Mesodermal cell (in vitro differentiated cells): ENCODE measurements around the gene UBA52.

Source experiments
- H3K27ac ChIP-seq: 2 replicates; pipeline ENCODE4 v1.7.0; 2013; ENCODE audit warnings: mild to moderate bottlenecking, low read depth, low read length, moderate library complexity; ENCODE audit not compliant: severe bottlenecking
- H3K36me3 ChIP-seq: 2 replicates; pipeline ENCODE4 v1.7.1; 2013; ENCODE audit warnings: mild to moderate bottlenecking, low read length, moderate library complexity; ENCODE audit not compliant: control insufficient read depth, insufficient read depth
- H3K4me1 ChIP-seq: one replicate; pipeline ENCODE4 v1.7.1; 2013; ENCODE audit warnings: mild to moderate bottlenecking, low read length; ENCODE audit not compliant: insufficient read depth, control insufficient read depth, poor library complexity, severe bottlenecking
- H3K4me3 ChIP-seq: 2 replicates; pipeline ENCODE4 v1.7.0; 2013; ENCODE audit warnings: low read length, control low read depth, mild to moderate bottlenecking; ENCODE audit not compliant: insufficient read depth, poor library complexity, severe bottlenecking; ENCODE audit errors: extremely low read depth
- H3K9me3 ChIP-seq: 2 replicates; pipeline ENCODE4 v1.7.1; 2013; ENCODE audit warnings: mild to moderate bottlenecking, low read length, moderate library complexity; ENCODE audit not compliant: control insufficient read depth
- WGBS, 2 experiments: methylation state at CpG; one replicate each; pipeline ENCODE4 v1.1.5; 2013; ENCODE audit warnings: missing lambda C conversion rate in 2 of 2; ENCODE audit not compliant: insufficient coverage in 2 of 2; 5-methylcytosine and 5-hydroxymethylcytosine counted together

Gene UBA52

DNA sequence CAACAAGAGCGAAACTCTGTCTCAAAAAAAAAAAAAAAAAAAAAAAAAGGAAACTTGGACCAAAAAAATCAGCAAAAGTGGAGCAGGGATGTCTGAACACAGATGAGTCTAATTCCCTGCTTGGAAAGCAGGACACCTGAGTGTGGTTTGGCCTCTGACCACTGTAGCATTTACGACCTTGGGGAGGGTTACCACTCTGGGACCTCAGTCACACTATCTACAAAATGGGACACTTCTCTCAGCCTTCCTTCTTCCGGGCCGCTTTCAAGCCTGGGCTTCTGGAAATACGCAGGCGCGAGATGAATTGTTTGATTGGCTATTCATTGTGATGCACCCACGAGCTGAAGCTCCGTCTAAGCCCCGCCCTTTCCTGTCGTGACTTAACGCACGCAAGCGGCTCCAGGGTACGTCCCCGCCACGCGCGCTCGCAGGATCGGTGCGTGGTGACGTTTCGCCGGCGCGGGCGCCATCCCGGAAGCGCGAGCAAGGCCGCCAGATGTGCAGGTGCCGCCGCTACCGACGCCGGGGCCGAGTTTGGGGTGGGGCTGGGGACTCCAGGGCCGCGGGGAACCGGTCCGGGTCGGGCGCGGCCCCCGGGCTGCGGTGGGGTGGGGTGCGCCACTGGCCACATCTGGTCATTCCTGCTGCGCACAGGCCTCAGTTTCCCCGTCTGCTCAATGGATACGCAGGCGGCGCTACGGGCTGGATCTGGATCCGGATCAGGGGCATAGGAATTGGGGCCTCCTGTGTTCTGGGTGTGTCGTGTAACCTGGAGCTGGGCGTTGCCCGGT lies 14.1 kb upstream of the UBA52 start, which contains the start of gene KXD1:
TSS of gene KXD1 (plus strand) at position 460 of the 791 bp plus-strand sequence. CDS start 4,187 bp downstream, outside the sequence.
- peak within 1 kb of the TSS; percentile 10 for H3K27ac ChIP-seq
- 0 to 1% methylated on average over 36 to 47 of the region's 58 CpGs for WGBS, 2 experiments
- no peaks in the 10 kb centered on the region for H3K9me3 ChIP-seq
- peaks cover 12% of the 10 kb centered on the region for H3K36me3 ChIP-seq
- H3K4me1 ChIP-seq = peaks cover 3% of the 10 kb centered on the region
- peak within 1 kb of the TSS; percentile 71 for H3K4me3 ChIP-seq

- H3K4me3 ChIP-seq = peak overlapping the region; percentile 71
- H3K36me3 ChIP-seq = peaks cover 17% of the 10 kb centered on the region
- no peaks in the 10 kb centered on the region for H3K9me3 ChIP-seq
- H3K27ac ChIP-seq = peak overlapping the region; percentile 10
- H3K4me1 ChIP-seq = peaks cover 3% of the 10 kb centered on the region
- WGBS, 2 experiments = 17 to 23% methylated on average over 8 to 10 of the region's 11 CpGs
Observed at GRCh38 chr19:18558202-18558555, 13.5 kb upstream of the UBA52 start.

- Histone ChIP-seq H3K27ac (no peak overlapping the region), H3K4me3 (peak overlapping the region; percentile 71), H3K4me1 (peaks cover 3% of the 10 kb centered on the region), H3K9me3 (no peaks in the 10 kb centered on the region), H3K36me3 (peaks cover 20% of the 10 kb centered on the region)
- WGBS, 2 experiments = 60% methylated on average over 1 of the region's 3 CpGs; no CpG with 5 or more reads in 1 of the 2 experiments
Observed at GRCh38 chr19:18558604-18559003, 13.1 kb upstream of the UBA52 start.

DNA sequence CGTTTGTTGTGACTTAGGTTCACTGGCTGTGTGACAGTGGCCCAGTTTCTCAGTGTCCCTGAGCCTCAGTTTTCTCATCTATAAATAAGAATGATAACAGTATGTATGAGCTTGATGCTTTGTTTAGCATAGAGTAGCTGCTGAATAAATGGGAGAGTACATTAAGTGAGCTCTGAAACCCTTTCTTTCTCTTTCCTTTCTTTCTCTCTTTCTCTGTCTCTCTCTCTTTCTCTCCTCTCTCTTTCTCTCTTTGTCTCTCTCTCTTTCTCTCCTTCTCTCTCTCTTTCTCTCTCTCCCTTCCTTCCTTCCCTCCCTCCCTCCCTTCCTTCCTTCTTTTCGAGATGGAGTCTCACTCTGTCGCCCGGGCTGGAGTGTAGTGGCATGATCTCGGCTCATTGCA lies 12.0 kb upstream of the UBA52 start:
- WGBS, 2 experiments = 96 to 100% methylated on average over 1 to 4 of the region's 5 CpGs
- Histone ChIP-seq H3K4me1 (peaks cover 3% of the 10 kb centered on the region), H3K9me3 (no peaks in the 10 kb centered on the region), H3K27ac (no peak overlapping the region), H3K4me3 (no peak overlapping the region), H3K36me3 (peaks cover 30% of the 10 kb centered on the region)

DNA sequence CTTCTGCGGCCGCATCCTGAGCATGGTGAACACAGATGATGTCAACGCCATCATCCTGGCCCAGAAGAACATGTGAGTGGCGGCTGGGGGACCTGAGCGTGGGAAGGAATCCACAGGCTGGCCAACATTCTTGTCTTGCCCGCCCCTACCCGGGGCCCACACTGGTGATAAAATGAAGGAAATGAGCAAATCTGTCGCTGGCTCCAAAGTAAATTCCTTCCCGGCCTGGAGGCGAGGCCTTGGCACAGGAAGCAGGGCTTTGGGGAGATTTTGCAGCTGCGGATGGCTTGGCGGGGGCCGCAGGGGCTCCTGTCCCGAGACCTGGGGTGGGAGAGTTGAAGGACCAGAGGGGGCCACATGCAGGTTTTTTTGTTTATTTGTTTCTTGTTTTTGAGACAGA lies 9.6 kb upstream of the UBA52 start:
- Histone ChIP-seq H3K36me3 (peaks cover 54% of the 10 kb centered on the region), H3K27ac (peak overlapping the region; percentile 10), H3K9me3 (no peaks in the 10 kb centered on the region), H3K4me3 (no peak overlapping the region), H3K4me1 (peaks cover 3% of the 10 kb centered on the region)
- WGBS, 2 experiments = 95 to 96% methylated on average over 12 of the region's 14 CpGs

GRCh38 chr19:18566953-18567352 lies 4.7 kb upstream of the UBA52 start:
- 97 to 100% methylated on average over 7 to 8 of the region's 8 CpGs for WGBS, 2 experiments
- peaks cover 75% of the 10 kb centered on the region for H3K36me3 ChIP-seq
- no peaks in the 10 kb centered on the region for H3K9me3 ChIP-seq
- peaks cover 2% of the 10 kb centered on the region for H3K4me1 ChIP-seq
- no peak overlapping the region for H3K27ac ChIP-seq
- H3K4me3 ChIP-seq = no peak overlapping the region

DNA sequence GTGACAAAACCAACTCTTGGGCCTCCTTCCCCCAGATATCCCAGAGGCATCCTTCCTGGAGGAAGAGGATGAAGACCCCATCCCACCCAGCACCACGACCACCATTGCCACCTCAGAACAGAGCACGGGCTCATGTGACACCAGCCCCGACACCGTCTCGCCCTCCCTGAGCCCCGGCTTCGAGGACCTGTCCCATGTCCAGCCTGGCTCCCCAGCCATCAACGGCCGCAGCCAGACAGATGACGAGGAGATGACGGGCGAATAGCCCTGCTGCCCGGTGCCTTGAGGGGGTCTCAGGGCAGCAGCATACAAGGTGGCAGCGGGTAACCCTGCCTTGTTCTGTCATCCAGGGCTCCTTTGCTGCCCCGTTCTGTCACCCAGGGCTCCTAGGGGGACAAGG lies 3.3 kb upstream of the UBA52 start:
- H3K4me3 ChIP-seq = no peak overlapping the region
- no peak overlapping the region for H3K27ac ChIP-seq
- peaks cover 66% of the 10 kb centered on the region for H3K36me3 ChIP-seq
- WGBS, 2 experiments = 95% methylated on average over 12 to 14 of the region's 15 CpGs
- H3K4me1 ChIP-seq = peaks cover 6% of the 10 kb centered on the region
- no peaks in the 10 kb centered on the region for H3K9me3 ChIP-seq

DNA sequence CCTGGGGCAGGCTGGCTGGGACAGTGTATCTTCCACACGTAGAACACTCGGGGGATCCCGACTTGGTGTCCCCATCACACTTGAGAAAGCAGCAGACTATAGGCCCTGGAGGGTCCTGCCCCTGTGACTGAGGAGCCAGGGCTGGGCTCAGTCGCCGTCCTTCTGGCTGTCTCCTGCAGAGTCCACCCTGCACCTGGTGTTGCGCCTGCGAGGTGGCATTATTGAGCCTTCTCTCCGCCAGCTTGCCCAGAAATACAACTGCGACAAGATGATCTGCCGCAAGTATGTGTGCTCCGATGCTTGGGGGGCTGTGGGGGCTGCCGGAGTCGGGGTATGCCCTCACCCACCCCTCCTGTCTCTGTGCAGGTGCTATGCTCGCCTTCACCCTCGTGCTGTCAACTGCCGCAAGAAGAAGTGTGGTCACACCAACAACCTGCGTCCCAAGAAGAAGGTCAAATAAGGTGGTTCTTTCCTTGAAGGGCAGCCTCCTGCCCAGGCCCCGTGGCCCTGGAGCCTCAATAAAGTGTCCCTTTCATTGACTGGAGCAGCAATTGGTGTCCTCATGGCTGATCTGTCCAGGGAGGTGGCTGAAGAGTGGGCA lies 3.1 kb downstream of the UBA52 start:
- Histone ChIP-seq H3K4me1 (peaks cover 6% of the 10 kb centered on the region), H3K27ac (no peak overlapping the region), H3K9me3 (no peaks in the 10 kb centered on the region), H3K36me3 (peaks cover 48% of the 10 kb centered on the region), H3K4me3 (no peak overlapping the region)
- WGBS, 2 experiments = 96% methylated on average over 18 of the region's 18 CpGs

DNA sequence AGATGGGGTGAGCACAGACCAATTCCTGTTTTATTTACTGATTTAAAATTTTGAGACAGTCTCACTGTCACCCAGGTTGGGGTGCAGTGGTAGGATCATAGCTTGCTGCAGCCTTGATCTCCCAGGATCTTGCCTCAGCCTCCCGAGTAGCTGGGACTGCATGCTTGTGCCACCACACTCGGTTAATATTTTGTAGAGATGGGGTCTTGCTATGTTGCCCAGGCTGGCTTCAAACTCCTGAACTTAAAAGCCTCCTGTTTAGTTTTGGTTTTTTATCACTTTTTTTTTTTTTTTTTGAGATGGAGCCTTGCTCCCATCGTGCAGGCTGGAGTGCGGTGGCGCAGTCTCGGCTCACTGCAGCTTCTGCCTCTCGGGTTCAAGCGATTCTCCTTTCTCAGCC lies 4.7 kb downstream of the UBA52 start:
- H3K9me3 ChIP-seq = no peaks in the 10 kb centered on the region
- no peak overlapping the region for H3K4me3 ChIP-seq
- H3K36me3 ChIP-seq = peaks cover 48% of the 10 kb centered on the region
- peaks cover 4% of the 10 kb centered on the region for H3K4me1 ChIP-seq
- WGBS, 2 experiments = 90 to 100% methylated on average over 4 to 7 of the region's 8 CpGs
- H3K27ac ChIP-seq = no peak overlapping the region

DNA sequence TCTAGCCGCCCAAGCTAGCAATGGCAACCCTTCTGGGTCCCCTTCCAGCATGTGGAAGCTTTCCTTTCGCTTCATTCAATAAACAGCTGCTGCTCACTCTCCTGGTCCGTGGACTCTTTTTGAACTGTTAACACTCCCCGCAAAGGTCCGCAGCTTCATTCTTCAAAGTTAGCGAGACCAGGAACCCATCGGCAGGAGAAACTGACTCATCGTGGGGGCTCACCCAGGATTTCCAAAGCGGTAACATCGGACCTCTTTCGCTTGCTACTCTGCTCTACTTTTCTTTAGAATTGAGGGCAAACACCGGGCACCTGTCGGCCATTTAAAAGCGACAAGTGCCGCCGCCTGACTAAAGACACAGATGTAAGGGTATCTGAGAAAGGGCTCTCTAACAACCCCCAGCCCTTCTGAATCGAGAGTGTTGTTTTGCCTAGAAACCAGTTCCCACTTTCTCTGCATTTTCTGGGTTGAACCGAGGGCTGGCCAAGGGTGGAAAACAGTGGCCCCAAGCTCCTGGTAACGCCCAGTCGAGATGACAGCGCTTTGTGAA lies 5.8 kb downstream of the UBA52 start:
- H3K27ac ChIP-seq = peak overlapping the region; percentile 36
- H3K36me3 ChIP-seq = peaks cover 48% of the 10 kb centered on the region
- H3K4me3 ChIP-seq = no peak overlapping the region
- H3K9me3 ChIP-seq = no peaks in the 10 kb centered on the region
- WGBS, 2 experiments = 94 to 95% methylated on average over 21 of the region's 21 CpGs
- peaks cover 4% of the 10 kb centered on the region for H3K4me1 ChIP-seq

DNA sequence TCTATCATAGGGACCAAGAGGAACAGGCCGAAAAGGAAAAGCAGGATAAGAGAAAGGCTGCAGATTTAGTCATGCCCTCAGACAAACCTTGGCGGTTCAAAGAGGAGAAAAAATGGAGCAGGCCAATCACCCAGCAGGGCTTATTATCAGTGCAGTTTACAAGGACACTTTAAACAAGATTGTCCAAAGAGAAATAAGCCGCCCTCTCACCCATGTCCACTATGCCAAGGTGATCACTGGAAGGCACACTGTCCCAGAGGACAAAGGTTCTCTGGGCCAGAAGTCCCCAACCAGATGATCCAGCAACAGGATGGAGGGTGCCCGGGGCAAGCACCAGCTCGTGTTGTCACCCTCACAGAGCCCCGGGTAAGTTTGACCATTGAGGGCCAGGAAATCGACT lies 8.7 kb downstream of the UBA52 start:
- H3K4me1 ChIP-seq = no peaks in the 10 kb centered on the region
- no peak overlapping the region for H3K4me3 ChIP-seq
- no peak overlapping the region for H3K27ac ChIP-seq
- H3K9me3 ChIP-seq = no peaks in the 10 kb centered on the region
- 86 to 88% methylated on average over 7 of the region's 7 CpGs for WGBS, 2 experiments
- H3K36me3 ChIP-seq = peaks cover 24% of the 10 kb centered on the region
